SK-MEL-5 (cell line): ENCODE data around the gene ATAD1. TPM values are rescaled to one million over a fixed set of nuclear protein-coding genes. Genes with fewer than 3 reads are reported as not detected.

Experiments
- DNase-seq: peaks from one replicate; pipeline ENCODE4 v3.0.0-alpha.2; 2016; ENCODE audit warnings: low read depth, low spot score
- in situ Hi-C: cut with HindIII; loops from 2 replicates; pipeline ENCODE4 v1.10.0; 2016; ENCODE audit warnings: low sequenced_read_pairs, high pct_unique_total_duplicates, low pct_unique_long_range_greater_than_20kb
- total RNA-seq: library from RNA; depleted of rRNA; stranded (reverse); fragments of >200 nt; shearing (Covaris generic); gene quantifications from 2 replicates; pipeline ENCODE4 v1.2.3, GENCODE V29; 2014

ATAD1 gene
- total RNA-seq, 1 experiment from 2014 or later = 80.5 TPM

- no peak for DNase-seq
- in situ Hi-C loops = no loop called here
Observed at GRCh38 chr10:87775766-87776165, 42.3 kb downstream of the ATAD1 start.

DNA sequence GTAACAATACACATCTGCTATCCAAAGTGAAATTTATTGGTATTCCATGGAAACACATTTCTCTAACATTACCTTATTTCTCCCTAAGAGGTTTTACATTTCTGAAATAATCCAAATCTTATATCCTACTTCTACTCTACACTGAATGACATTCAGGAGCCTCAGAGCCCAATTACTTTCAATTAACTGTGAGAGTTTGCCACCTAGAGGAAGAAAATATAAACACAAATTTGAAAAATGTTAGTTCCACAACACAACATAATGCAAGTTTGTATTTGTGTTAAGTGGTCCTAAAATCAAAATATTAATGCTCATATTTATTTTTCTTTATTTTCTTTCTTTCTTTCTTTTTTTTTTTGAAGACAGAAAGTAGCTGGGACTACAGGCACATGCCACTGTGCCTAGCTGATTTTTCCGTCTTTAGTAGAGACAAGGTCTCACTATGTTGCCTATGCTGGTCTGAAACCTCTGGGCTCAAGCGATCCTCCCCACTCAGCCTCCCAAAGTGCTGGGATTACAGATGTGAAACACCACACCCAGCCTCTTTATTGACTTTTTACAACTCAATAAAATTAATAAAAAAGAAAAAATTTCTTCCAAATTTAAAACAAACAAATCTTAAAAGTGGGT lies 46.0 kb downstream of the ATAD1 start:
- in situ Hi-C loops = no loop called here
- DNase-seq = peak; percentile 64

DNA sequence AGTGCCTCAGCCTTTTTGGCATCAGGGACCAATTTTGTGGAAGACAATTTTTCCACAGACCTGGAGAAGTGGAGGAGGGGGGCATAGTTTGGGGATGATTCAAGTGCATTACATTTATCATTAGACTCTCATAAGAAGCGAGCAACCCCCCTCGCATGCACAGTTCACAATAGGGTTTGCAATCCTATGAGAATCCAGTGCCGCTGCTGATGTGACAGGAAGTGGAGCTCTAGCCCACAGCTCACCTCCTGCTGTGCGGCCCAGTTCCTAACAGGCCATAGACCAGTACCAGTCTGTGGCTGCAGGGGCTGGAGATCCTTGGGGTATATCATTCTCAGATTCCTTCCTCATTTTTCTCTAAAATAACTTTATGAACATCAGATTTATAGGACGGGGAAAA lies 50.8 kb downstream of the ATAD1 start:
- in situ Hi-C loops = no loop called here
- DNase-seq = peak; percentile 55

DNA sequence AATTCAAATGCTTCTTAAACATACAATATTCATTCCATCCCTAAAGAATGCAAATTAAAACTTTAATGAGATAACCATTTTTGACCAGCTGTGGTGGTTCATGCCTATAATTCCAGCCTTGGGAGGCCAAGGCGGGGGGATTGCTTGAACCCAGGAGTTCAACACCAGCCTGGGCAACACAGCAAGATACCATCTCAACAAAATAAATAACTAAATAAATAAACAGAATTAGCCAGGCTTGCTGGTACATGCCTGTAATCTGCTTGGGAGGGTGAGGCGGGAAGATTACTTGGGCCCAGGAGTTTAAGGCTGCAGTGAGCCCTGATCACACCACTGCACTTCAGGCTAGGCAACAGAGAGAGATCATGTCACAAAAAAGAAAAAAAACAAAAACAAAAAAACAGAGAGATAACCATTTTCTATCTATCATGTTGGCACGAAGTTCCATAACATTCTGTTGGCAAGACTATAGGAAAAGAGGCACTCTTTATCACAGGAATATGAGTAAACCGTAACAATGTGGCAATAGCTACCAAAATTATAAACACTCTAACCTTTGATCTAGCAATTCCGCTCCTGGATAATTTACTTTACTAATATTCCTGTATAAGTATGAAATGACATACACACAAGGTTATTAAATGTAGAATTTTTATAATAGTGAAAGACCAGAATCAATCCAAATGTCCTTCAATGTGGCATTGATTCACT lies 52.2 kb downstream of the ATAD1 start:
- DNase-seq = no peak
- in situ Hi-C loops = no loop called here

DNA sequence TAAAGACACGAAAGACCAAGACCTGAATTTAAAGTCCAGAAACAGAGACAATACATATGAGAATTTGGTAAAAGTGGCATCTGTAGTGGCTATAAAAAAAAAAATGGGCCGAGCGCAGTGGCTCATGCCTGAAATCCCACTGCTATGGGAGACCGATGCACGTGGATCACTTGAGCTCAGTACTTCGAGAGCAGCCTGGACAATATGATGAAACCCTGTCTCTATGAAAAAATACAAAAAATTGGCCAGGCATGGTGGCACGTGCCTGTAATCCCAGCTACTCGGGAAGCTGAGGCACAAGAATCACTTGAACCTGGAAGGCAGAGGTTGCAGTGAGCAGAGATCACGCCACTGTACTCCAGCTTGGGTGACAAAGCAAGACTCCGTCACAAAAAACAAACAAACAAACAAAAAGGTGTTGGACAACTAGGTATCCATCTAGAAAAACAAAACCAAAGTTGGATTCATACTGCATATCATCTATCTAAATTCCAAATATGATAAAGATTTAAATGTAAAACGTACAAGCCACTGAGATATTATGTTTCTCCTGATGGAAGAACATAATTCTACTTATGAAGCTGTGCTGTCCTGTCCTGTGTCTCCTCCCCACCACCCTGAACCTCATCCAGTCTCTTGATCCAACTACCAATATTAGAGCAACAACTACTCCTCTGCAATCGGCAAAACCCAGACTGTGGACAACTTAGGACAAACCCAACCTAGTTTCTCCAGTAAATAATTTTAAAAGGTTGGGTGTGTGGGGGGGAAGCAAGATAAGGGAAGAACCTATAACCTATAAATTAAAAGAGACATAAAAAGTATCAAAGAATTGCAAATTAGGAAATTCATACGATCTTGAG lies 53.7 kb downstream of the ATAD1 start:
- no peak for DNase-seq
- in situ Hi-C loops = no loop called here

DNA sequence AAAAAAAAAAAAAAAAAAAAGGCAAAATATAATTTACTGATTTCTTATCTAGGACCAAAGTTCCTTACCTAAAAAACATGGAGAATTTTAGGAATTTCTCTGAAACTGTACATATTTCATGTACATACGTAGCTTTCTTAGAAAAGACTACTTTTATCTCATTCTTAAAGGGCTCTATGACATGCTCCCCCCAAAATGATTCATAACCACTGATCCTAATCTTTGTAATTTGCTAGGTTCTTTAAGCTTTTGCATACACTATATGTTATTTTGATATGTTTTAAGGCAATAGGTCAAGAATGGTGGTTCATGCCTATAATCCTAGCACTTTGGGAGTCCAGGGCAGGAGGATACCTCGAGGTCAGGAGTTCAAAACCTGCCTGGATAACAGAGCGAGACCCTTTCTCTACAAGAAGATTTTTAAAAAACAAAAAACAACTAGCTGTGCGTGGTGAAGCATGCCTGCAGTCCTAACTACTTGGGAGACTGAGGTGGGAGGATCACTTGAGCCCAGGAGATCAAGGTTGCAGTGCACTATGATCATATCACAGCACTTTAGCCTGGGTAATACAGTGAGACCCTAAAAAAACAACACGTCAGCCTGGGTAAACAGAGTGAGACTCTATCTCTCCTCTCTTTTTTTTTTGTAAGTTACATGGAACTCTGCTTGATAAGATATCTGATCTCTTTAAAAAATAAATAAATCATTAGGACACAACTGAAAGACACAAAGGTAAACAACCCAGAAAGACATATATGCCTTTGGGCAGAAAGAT lies 54.8 kb downstream of the ATAD1 start:
- no peak for DNase-seq
- in situ Hi-C loops = no loop called here

- DNase-seq = peak; percentile 13
- in situ Hi-C loops = no loop called here
Observed at GRCh38 chr10:87761892-87762291, 56.1 kb downstream of the ATAD1 start.

GRCh38 chr10:87761153-87761552 lies 56.9 kb downstream of the ATAD1 start:
- DNase-seq = no peak
- in situ Hi-C loops = no loop called here

- in situ Hi-C loops = no loop called here
- no peak for DNase-seq
Observed at GRCh38 chr10:87760195-87760905, 57.7 kb downstream of the ATAD1 start.

DNA sequence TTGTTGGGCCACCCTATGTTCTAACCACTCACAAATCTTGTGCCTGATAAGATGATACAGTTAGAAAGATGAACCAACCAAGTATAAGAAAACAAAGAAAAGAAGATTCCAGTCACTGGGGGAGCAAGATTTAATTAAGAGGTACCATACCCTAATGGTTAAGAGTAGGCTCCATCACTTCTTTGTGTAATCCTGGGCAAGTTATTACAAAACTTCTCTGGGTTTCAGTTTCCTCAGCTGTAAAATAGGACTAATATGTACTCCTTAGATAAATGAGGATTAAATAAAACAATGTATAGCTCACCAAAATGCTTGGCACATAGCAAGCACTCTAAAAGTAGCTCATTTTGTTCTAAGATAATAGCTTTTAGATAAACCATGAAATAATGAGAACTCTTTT lies 58.5 kb downstream of the ATAD1 start:
- in situ Hi-C loops = no loop called here
- no peak for DNase-seq

DNA sequence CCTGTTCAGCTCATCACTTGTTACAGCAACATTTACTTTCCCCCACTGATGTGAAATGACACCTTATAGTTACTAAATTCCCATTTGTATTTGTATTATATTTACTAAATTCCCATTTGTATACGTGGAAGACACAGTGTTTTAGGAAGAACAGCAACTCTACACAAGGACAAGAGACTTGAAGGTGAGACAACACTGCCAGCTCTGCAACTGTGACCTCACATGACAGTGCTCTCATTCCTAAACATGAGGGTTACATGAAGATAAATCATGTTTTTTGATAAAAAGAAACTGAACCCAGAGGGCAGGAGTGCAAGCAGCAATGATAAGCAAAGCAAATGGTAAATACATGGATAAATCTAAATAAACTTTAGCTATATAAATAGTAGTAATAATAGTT lies 60.3 kb downstream of the ATAD1 start:
- in situ Hi-C loops = no loop called here
- DNase-seq = no peak

GRCh38 chr10:87753995-87754866 lies 63.8 kb downstream of the ATAD1 start:
- no peak for DNase-seq
- in situ Hi-C loops = no loop called here

GRCh38 chr10:87752566-87752965 lies 65.5 kb downstream of the ATAD1 start:
- in situ Hi-C loops = no loop called here
- no peak for DNase-seq

- no peak for DNase-seq
- in situ Hi-C loops = no loop called here
Observed at GRCh38 chr10:87751274-87751673, 66.8 kb downstream of the ATAD1 start.

- in situ Hi-C loops = no loop called here
- DNase-seq = no peak
Observed at GRCh38 chr10:87750817-87751216, 67.2 kb downstream of the ATAD1 start.

DNA sequence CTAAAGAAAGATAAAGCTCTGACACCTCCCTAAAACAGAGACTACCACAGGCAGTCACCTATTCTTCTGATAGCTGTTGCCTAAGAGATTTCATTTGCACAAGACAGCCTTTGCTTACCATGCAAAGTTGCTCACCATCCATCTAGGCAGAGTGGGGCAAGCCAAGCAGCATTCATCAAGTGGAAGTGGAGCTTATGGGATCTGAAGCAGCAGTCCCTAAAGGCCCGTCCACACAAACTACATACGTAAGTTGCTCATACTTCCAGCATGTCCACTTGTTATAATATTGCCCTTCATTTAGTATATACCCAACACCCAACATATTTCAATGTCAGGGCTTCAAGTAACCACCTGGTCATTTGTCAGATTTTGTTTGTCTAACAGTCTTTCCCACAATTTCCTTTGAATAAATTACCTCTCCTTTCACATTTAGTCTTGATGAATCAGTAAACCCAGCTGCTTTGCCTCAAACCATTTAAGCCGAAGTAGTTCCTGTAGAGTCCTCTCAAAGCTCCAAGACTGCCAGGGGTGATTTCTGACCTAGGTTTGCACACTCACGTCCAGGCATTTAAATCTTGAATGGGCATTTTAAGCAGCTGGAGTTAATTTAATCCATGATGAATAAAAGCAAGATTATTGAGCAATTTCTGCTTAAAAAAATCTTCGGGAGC lies 67.9 kb downstream of the ATAD1 start:
- in situ Hi-C loops = no loop called here
- no peak for DNase-seq
